K562 (cell line): ENCODE results near the gene SLC16A5. TPM values are rescaled to one million over a fixed set of nuclear protein-coding genes. Genes with fewer than 3 reads are reported as not detected.

ENCODE experiments used
- CTCFL ChIP-seq: IDR thresholded peaks from 2 replicates; pipeline ENCODE4 v1.6.1; 2011; ENCODE audit warnings: borderline replicate concordance, low read depth, mild to moderate bottlenecking, moderate library complexity, low read length; ENCODE audit not compliant: insufficient read depth, poor library complexity, severe bottlenecking
- HMGXB4 ChIP-seq: sonication (generic); formaldehyde crosslinking; IDR thresholded peaks from 2 replicates; pipeline ENCODE4 v1.8.1; 2023; ENCODE audit warnings: mild to moderate bottlenecking, missing genetic modification reagents
- IRF1 ChIP-seq: sonication (generic); formaldehyde crosslinking; IDR thresholded peaks from 2 replicates; pipeline ENCODE4 v1.8.0; 2022; ENCODE audit warnings: missing genetic modification reagents, mild to moderate bottlenecking, borderline replicate concordance
- KLF10 ChIP-seq: fragments of 250-450 bp; sonication (Bioruptor Pico); IDR thresholded peaks from 2 replicates; pipeline ENCODE4 v1.6.1; 2021; ENCODE audit warnings: matching md5 sums
- MTA2 ChIP-seq: fragments of 450-650 bp; IDR thresholded peaks from 2 replicates; pipeline ENCODE4 v1.6.1; 2016; ENCODE audit warnings: low read depth
- NEUROD1 ChIP-seq: fragments of 150-350 bp; IDR thresholded peaks from 2 replicates; pipeline ENCODE4 v1.6.1; 2014; ENCODE audit warnings: borderline replicate concordance, low read length, low read depth; ENCODE audit not compliant: partially characterized antibody
- NFRKB ChIP-seq: fragments of 450-650 bp; IDR thresholded peaks from 2 replicates; pipeline ENCODE4 v1.6.1; 2016; ENCODE audit warnings: low read depth
- PBX2 ChIP-seq, 2 experiments: IDR thresholded peaks in 1 of 2; conservative IDR thresholded peaks in 1 of 2; 2 replicates each; pipeline ENCODE4 v1.6.1; 2016; ENCODE audit warnings: low read depth in 2 of 2, mild to moderate bottlenecking in 1 of 2, missing compliant biosample characterization in 1 of 2, missing genetic modification characterization in 1 of 2, moderate library complexity in 1 of 2
- RAD21 ChIP-seq, 2 experiments: fragments of 250-450 bp in 1 of 2; fragments of 450-650 bp in 1 of 2; sonication (Bioruptor Pico) in 1 of 2; formaldehyde crosslinking in 1 of 2; IDR thresholded peaks in 1 of 2; conservative IDR thresholded peaks in 1 of 2; 2 replicates each; pipeline versions ENCODE4 v1.4.0 to v1.8.0; 2020 to 2022; ENCODE audit warnings: mild to moderate bottlenecking in 2 of 2, moderate library complexity in 1 of 2
- RBFOX2 ChIP-seq: fragments of 200-400 bp; formaldehyde crosslinking; IDR thresholded peaks from 2 replicates; pipeline ENCODE4 v1.6.1; 2017; ENCODE audit warnings: low read depth, mild to moderate bottlenecking, low read length, moderate library complexity
- SAP30 ChIP-seq: fragments of 200-600 bp; sonication (generic); IDR thresholded peaks from 2 replicates; pipeline ENCODE4 v1.6.1; 2012; ENCODE audit warnings: borderline replicate concordance, low read depth, mild to moderate bottlenecking, moderate library complexity, low read length, control low read depth, inconsistent platforms; ENCODE audit not compliant: insufficient read depth, poor library complexity, severe bottlenecking
- STAG1 ChIP-seq: sonication (generic); formaldehyde crosslinking; IDR thresholded peaks from 2 replicates; pipeline ENCODE4 v1.5.0; 2020; ENCODE audit warnings: missing genetic modification reagents, borderline replicate concordance
- THAP7 ChIP-seq: fragments of 250-450 bp; sonication (Bioruptor Pico); IDR thresholded peaks from 2 replicates; pipeline ENCODE4 v1.5.0; 2021
- ZNF140 ChIP-seq: fragments of 250-450 bp; sonication (Bioruptor Pico); IDR thresholded peaks from 2 replicates; pipeline ENCODE4 v1.8.0; 2021; ENCODE audit warnings: moderate library complexity, mild to moderate bottlenecking, inconsistent platforms
- ZNF23 ChIP-seq: fragments of 250-450 bp; sonication (Bioruptor Pico); IDR thresholded peaks from 2 replicates; pipeline ENCODE4 v1.4.0; 2020; ENCODE audit warnings: mild to moderate bottlenecking
- ZSCAN29 ChIP-seq: fragments of 450-650 bp; IDR thresholded peaks from 2 replicates; pipeline ENCODE4 v1.6.1; 2017
- polyA plus RNA-seq, 8 experiments: library from polyadenylated mRNA; depleted of rRNA in 4 of 8; stranded (reverse) in 5 of 8; unstranded in 3 of 8; fragments of >200 nt; fragmentation: Nextera tagmentation in 2 of 8; fragmentation: Illumina TruSeq in 1 of 8; extraction: Ambion mirVana in 2 of 8; extraction: Trizol in 1 of 8; gene quantifications; 2 replicates each; pipeline versions ENCODE4 v1.2.1 to v1.2.3, GENCODE V29; 2011 to 2014; ENCODE audit warnings: inconsistent platforms in 1 of 8, missing spikeins in 1 of 8
- total RNA-seq, 7 experiments: library from RNA; depleted of rRNA in 6 of 7; stranded (reverse); fragments of >200 nt in 6 of 7; fragmentation: Illumina TruSeq in 2 of 7; extraction: Trizol in 2 of 7; gene quantifications; 2 replicates each; pipeline versions ENCODE4 v1.2.1 to v1.2.3, GENCODE V29; 2011 to 2021; ENCODE audit warnings: low replicate concordance in 1 of 7

The SLC16A5 gene
- total and polyA plus RNA-seq, 9 of the 15 experiments (the other 6 are each of a cell fraction or from before 2014, with no cell fraction given) = 0.06 to 2.6 (median 0.91) TPM

- TF ChIP-seq SAP30 (no peak), NFRKB (no peak), MTA2 (no peak), HMGXB4 (no peak), IRF1 (CRISPR knock-in tag) (no peak), NEUROD1 (no peak), ZSCAN29 (no peak), PBX2 (CRISPR knock-in tag; IDR thresholded peaks at IDR 0.05; ENCODE audit: low read depth) (no peak), PBX2 (tag; conservative IDR thresholded peaks at IDR 0.05; ENCODE audit: low read depth) (no peak), ZNF23 (no peak), ZNF140 (no peak), STAG1 (no peak), RBFOX2 (peak; percentile 75), RAD21 (CRISPR knock-in tag; conservative IDR thresholded peaks at IDR 0.05 in 1 of 2, IDR thresholded peaks at IDR 0.05 in 1 of 2) (peak in 1 of 2 experiments; percentile 1; a peak in 1 of 4 replicates), KLF10 (CRISPR knock-in tag) (no peak), CTCFL (no peak), THAP7 (no peak)
Observed at GRCh38 chr17:75087558-75088453, at the start of gene SLC16A5 (continued).
